ENCODE results near the gene COPZ1.

DNA sequence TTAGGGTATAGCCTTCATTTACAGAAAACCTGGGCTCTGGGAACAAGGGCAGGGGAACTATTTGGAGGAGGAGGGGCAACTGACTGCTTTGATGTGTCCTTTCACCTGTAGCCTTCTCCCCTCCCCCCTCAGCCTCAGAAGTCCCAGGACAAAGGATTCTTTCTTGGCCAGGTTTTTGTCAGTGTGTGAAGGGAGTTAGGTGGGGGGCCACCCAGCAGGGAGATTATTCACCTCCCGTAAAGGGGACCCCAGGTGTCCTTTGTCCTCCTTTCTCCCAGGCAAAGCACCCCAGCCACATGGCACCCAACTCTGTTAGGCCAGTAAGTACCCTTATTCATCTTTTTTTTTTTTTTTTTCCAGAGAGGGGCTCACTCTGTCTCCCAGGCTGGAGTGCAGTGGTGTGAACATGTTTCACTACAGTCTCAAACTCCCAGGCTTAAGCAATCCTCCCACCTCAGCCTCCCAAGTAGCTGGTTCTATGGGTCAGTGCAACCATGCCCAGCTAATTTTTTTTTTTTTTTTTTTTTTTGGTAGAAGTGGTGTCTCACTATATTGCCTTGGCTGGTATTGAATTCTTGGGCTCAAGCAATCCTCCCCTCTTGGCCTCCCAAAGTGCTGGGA lies 23.4 kb upstream of the COPZ1 start:
- TF ChIP-seq, protein P1, sequence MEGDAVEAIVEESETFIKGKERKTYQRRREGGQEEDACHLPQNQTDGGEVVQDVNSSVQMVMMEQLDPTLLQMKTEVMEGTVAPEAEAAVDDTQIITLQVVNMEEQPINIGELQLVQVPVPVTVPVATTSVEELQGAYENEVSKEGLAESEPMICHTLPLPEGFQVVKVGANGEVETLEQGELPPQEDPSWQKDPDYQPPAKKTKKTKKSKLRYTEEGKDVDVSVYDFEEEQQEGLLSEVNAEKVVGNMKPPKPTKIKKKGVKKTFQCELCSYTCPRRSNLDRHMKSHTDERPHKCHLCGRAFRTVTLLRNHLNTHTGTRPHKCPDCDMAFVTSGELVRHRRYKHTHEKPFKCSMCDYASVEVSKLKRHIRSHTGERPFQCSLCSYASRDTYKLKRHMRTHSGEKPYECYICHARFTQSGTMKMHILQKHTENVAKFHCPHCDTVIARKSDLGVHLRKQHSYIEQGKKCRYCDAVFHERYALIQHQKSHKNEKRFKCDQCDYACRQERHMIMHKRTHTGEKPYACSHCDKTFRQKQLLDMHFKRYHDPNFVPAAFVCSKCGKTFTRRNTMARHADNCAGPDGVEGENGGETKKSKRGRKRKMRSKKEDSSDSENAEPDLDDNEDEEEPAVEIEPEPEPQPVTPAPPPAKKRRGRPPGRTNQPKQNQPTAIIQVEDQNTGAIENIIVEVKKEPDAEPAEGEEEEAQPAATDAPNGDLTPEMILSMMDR (conservative IDR thresholded peaks at IDR 0.05; ENCODE audit: low read length), result no peak
- no peak for TF ChIP-seq EZH2phosphoT487 (IDR thresholded peaks at IDR 0.05; ENCODE audit: borderline replicate concordance)

Data from Loucy (cell line).